ENCODE results near the gene ARHGAP11A. TPM values are rescaled to one million over a fixed set of nuclear protein-coding genes. Genes with fewer than 3 reads are reported as not detected.

The ARHGAP11A gene
- total RNA-seq, 3 donors from 2014 or later, result 1.8 to 2.9 (median 2.0) TPM

GRCh38 chr15:32659340-32660155 is 44.2 kb downstream of the ARHGAP11A start:
- H3K27me3 ChIP-seq, result no peaks in the 10 kb centered on the region
- H3K4me1 ChIP-seq, result no peaks in the 10 kb centered on the region
- H3K36me3 ChIP-seq, result no peaks in the 10 kb centered on the region
- H3K27ac ChIP-seq, result peak overlapping the region in 1 of 2 donors; percentile 56
- DNase-seq (ENCODE audit: low spot score in 2 of 2), result peak in 1 of 2 donors; percentile 57
- no peak for TF ChIP-seq CTCF (IDR thresholded peaks at IDR 0.05)
- TF ChIP-seq POLR2A (IDR thresholded peaks at IDR 0.05), result no peak
- TF ChIP-seq POLR2AphosphoS5 (IDR thresholded peaks at IDR 0.05), result no peak
- intact Hi-C loops (cut with DNase I; ENCODE audit: low total_unique reads), result loop anchor here (10.0 kb wide), 1 partner anchor 1495 kb away; no protein-coding TSS in a partner anchor
- no peaks in the 10 kb centered on the region for H3K9me3 ChIP-seq
- H3K4me3 ChIP-seq, result no peak overlapping the region

- Histone ChIP-seq H3K27me3 (no peaks in the 10 kb centered on the region), H3K36me3 (no peaks in the 10 kb centered on the region), H3K4me3 (no peak overlapping the region), H3K4me1 (no peaks in the 10 kb centered on the region), H3K27ac (no peak overlapping the region), H3K9me3 (no peaks in the 10 kb centered on the region)
- TF ChIP-seq POLR2AphosphoS5 (IDR thresholded peaks at IDR 0.05) (no peak), CTCF (IDR thresholded peaks at IDR 0.05) (no peak), POLR2A (IDR thresholded peaks at IDR 0.05) (no peak)
- DNase-seq (ENCODE audit: low spot score in 2 of 2), result no peak
- intact Hi-C loops (cut with DNase I; ENCODE audit: low total_unique reads), result no loop called here
Measured at GRCh38 chr15:32663671-32664070, 48.4 kb downstream of the ARHGAP11A start.

- no peak for DNase-seq (ENCODE audit: low spot score in 2 of 2)
- H3K4me3 ChIP-seq, result no peak overlapping the region
- H3K4me1 ChIP-seq, result no peaks in the 10 kb centered on the region
- intact Hi-C loops (cut with DNase I; ENCODE audit: low total_unique reads), result loop anchor here (5.0 kb wide), 1 partner anchor 1033 kb away; no protein-coding TSS in a partner anchor
- TF ChIP-seq POLR2AphosphoS5 (IDR thresholded peaks at IDR 0.05), result no peak
- TF ChIP-seq POLR2A (IDR thresholded peaks at IDR 0.05), result no peak
- TF ChIP-seq CTCF (IDR thresholded peaks at IDR 0.05), result no peak
- no peaks in the 10 kb centered on the region for H3K27me3 ChIP-seq
- no peaks in the 10 kb centered on the region for H3K36me3 ChIP-seq
- no peaks in the 10 kb centered on the region for H3K9me3 ChIP-seq
- H3K27ac ChIP-seq, result no peak overlapping the region
Measured at GRCh38 chr15:32664796-32665195, 49.5 kb downstream of the ARHGAP11A start.

- H3K36me3 ChIP-seq, result no peaks in the 10 kb centered on the region
- no peak for TF ChIP-seq POLR2AphosphoS5 (IDR thresholded peaks at IDR 0.05)
- intact Hi-C loops (cut with DNase I; ENCODE audit: low total_unique reads), result loop anchor here (5.0 kb wide), 1 partner anchor 1030 kb away; no protein-coding TSS in a partner anchor
Measured at GRCh38 chr15:32667321-32667720, 52.0 kb downstream of the ARHGAP11A start.

GRCh38 chr15:32668942-32669341 is 53.6 kb downstream of the ARHGAP11A start:
- Histone ChIP-seq H3K4me3 (no peak overlapping the region), H3K4me1 (no peaks in the 10 kb centered on the region), H3K9me3 (no peaks in the 10 kb centered on the region), H3K27ac (peak overlapping the region; percentile 20 to 76), H3K27me3 (no peaks in the 10 kb centered on the region), H3K36me3 (no peaks in the 10 kb centered on the region)
- DNase-seq (ENCODE audit: low spot score in 2 of 2), result no peak
- TF ChIP-seq POLR2A (IDR thresholded peaks at IDR 0.05), result no peak
- TF ChIP-seq POLR2AphosphoS5 (IDR thresholded peaks at IDR 0.05), result no peak
- TF ChIP-seq CTCF (IDR thresholded peaks at IDR 0.05), result no peak
- intact Hi-C loops (cut with DNase I; ENCODE audit: low total_unique reads), result loop anchor here (5.0 kb wide), 1 partner anchor 1028 kb away; no protein-coding TSS in a partner anchor

More at GRCh38 chr15:32667321-32667720, 52.0 kb downstream of the ARHGAP11A start:
- Histone ChIP-seq H3K4me3 (no peak overlapping the region), H3K9me3 (no peaks in the 10 kb centered on the region), H3K4me1 (no peaks in the 10 kb centered on the region), H3K27me3 (no peaks in the 10 kb centered on the region), H3K27ac (no peak overlapping the region)
- no peak for DNase-seq (ENCODE audit: low spot score in 2 of 2)

Data from breast epithelium (tissue), 4 donors.